H1 (cell line): ENCODE data around the gene TSR3. TPM values are rescaled to one million over a fixed set of nuclear protein-coding genes. Genes with fewer than 3 reads are reported as not detected.

ENCODE experiments used
- CTCF ChIA-PET: fragments of 300-600 bp; sonication (Branson Sonifier 250); formaldehyde crosslinking; loops from one replicate; lab custom pipeline; 2021; ENCODE audit not compliant: partially characterized antibody; lab: Charles Lee
- POLR2A ChIA-PET: fragments of 300-600 bp; sonication (Branson Sonifier 250); formaldehyde crosslinking; loops from one replicate; lab custom pipeline; 2021; ENCODE audit warnings: inconsistent platforms; ENCODE audit not compliant: partially characterized antibody; lab: Charles Lee
- DNase-seq, 2 experiments: peaks; one replicate each; pipeline versions ENCODE4 v3.0.0 to v3.0.0-alpha.2; 2010 to 2022; ENCODE audit warnings: low spot score in 2 of 2, low read depth in 1 of 2, mixed read lengths in 1 of 2
- FAIRE-seq: peaks from 2 replicates; lab custom pipeline; 2011; peaks lifted over from hg19 to GRCh38; lab: Jason Lieb, UNC
- H2AFZ ChIP-seq: 2 replicates; pipeline ENCODE4 v1.8.1; 2012; ENCODE audit warnings: low read length, inconsistent platforms
- H2AK5ac ChIP-seq: 2 replicates; pipeline ENCODE4 v1.6.1; 2013; ENCODE audit warnings: low read depth, low read length
- H2BK120ac ChIP-seq: replicated peaks from 2 replicates; pipeline ENCODE3; 2013; ENCODE audit warnings: low read depth, low read length, inconsistent platforms
- H2BK12ac ChIP-seq: 2 replicates; pipeline ENCODE4 v1.6.1; 2013; ENCODE audit warnings: low read depth, low read length
- H2BK15ac ChIP-seq: 2 replicates; pipeline ENCODE4 v1.6.1; 2013; ENCODE audit warnings: low read length
- H2BK20ac ChIP-seq: 2 replicates; pipeline ENCODE4 v1.6.1; 2013; ENCODE audit warnings: low read length
- H2BK5ac ChIP-seq: 2 replicates; pipeline ENCODE4 v1.6.1; 2013; ENCODE audit warnings: low read depth, low read length
- H3K14ac ChIP-seq: 2 replicates; pipeline ENCODE4 v1.6.1; 2013; ENCODE audit warnings: inconsistent platforms; ENCODE audit not compliant: insufficient read length
- H3K18ac ChIP-seq: 2 replicates; pipeline ENCODE4 v1.6.1; 2013; ENCODE audit warnings: low read length; ENCODE audit errors: extremely low read depth
- H3K23ac ChIP-seq: 2 replicates; pipeline ENCODE4 v1.6.1; 2013; ENCODE audit warnings: inconsistent platforms; ENCODE audit not compliant: insufficient read length
- H3K23me2 ChIP-seq: 2 replicates; pipeline ENCODE4 v1.6.1; 2013; ENCODE audit warnings: low read depth, low read length
- H3K27ac ChIP-seq: 2 replicates; pipeline ENCODE4 v1.6.1; 2011; ENCODE audit warnings: low read depth, low read length, inconsistent platforms
- H3K27me3 ChIP-seq, 4 experiments: replicated peaks in 1 of 4; 1 replicate in 1 of 4; 2 replicates in 3 of 4; pipeline versions ENCODE4 v1.6.1 to v1.8.1; 2011 to 2013; ENCODE audit warnings: low read length in 3 of 4, mild to moderate bottlenecking in 3 of 4, inconsistent platforms in 2 of 4, mixed read lengths in 2 of 4, moderate library complexity in 1 of 4; ENCODE audit not compliant: control insufficient read depth in 3 of 4, insufficient read depth in 3 of 4; ENCODE audit errors: extremely low read depth in 1 of 4
- H3K36me3 ChIP-seq, 4 experiments: 2 replicates each; pipeline versions ENCODE4 v1.6.1 to v1.8.1; 2011 to 2013; ENCODE audit warnings: mild to moderate bottlenecking in 4 of 4, low read length in 3 of 4, moderate library complexity in 2 of 4, control low read depth in 1 of 4, inconsistent platforms in 1 of 4; ENCODE audit not compliant: insufficient read depth in 4 of 4, control insufficient read depth in 2 of 4
- H3K4ac ChIP-seq: replicated peaks from 2 replicates; pipeline ENCODE3; 2013; ENCODE audit warnings: low read length, low read depth, mixed read lengths, inconsistent platforms; ENCODE audit not compliant: insufficient read length
- H3K4me1 ChIP-seq, 4 experiments: replicated peaks in 1 of 4; 1 replicate in 1 of 4; 2 replicates in 3 of 4; pipeline versions ENCODE4 v1.6.1 to v1.8.1; 2011 to 2013; ENCODE audit warnings: low read length in 3 of 4, inconsistent platforms in 2 of 4, mixed read lengths in 1 of 4; ENCODE audit not compliant: insufficient read depth in 4 of 4, control insufficient read depth in 3 of 4
- H3K4me2 ChIP-seq, 2 experiments: 2 replicates each; pipeline versions ENCODE4 v1.6.1 to v1.8.1; 2011 to 2013; ENCODE audit warnings: low read depth in 2 of 2, low read length in 2 of 2, control low read depth in 1 of 2, inconsistent platforms in 1 of 2, mild to moderate bottlenecking in 1 of 2; ENCODE audit not compliant: insufficient read depth in 1 of 2
- H3K4me3 ChIP-seq, 4 experiments: fragments of 200-600, 300-600 bp in 1 of 4; sonication (generic), shearing (Covaris generic), sonication (Bioruptor Twin) in 1 of 4; 2 replicates each; pipeline versions ENCODE4 v1.5.1 to v1.8.1; 2011 to 2016; ENCODE audit warnings: low read length in 4 of 4, low read depth in 3 of 4, control low read depth in 2 of 4, inconsistent platforms in 2 of 4, mild to moderate bottlenecking in 2 of 4, mixed read lengths in 1 of 4, moderate library complexity in 1 of 4; ENCODE audit not compliant: insufficient read depth in 2 of 4; ENCODE audit errors: extremely low read depth in 1 of 4
- H3K56ac ChIP-seq: replicated peaks from 2 replicates; pipeline ENCODE3; 2013; ENCODE audit warnings: low read depth, mild to moderate bottlenecking, mixed read lengths, low read length, inconsistent platforms; ENCODE audit not compliant: insufficient read length
- H3K79me1 ChIP-seq: 2 replicates; pipeline ENCODE4 v1.6.1; 2013; ENCODE audit warnings: low read depth, low read length, control low read depth
- H3K79me2 ChIP-seq, 2 experiments: 2 replicates each; pipeline versions ENCODE4 v1.6.1 to v1.8.1; 2012 to 2013; ENCODE audit warnings: low read length in 2 of 2, mild to moderate bottlenecking in 2 of 2, inconsistent platforms in 1 of 2; ENCODE audit not compliant: insufficient read depth in 2 of 2, control insufficient read depth in 1 of 2
- H3K9ac ChIP-seq, 4 experiments: replicated peaks in 1 of 4; 1 replicate in 1 of 4; 2 replicates in 3 of 4; pipeline versions ENCODE4 v1.6.1 to v1.8.1; 2011 to 2013; ENCODE audit warnings: low read depth in 3 of 4, low read length in 3 of 4, control low read depth in 2 of 4, mild to moderate bottlenecking in 2 of 4, moderate library complexity in 2 of 4, inconsistent platforms in 1 of 4; ENCODE audit errors: extremely low read depth in 1 of 4
- H3K9me3 ChIP-seq, 2 experiments: 2 replicates each; pipeline versions ENCODE4 v1.6.1 to v1.8.1; 2012 to 2013; ENCODE audit warnings: mild to moderate bottlenecking in 2 of 2, moderate library complexity in 2 of 2, control low read depth in 1 of 2, inconsistent platforms in 1 of 2, low read depth in 1 of 2, low read length in 1 of 2, mixed read lengths in 1 of 2; ENCODE audit not compliant: insufficient read depth in 2 of 2
- H4K20me1 ChIP-seq, 2 experiments: replicated peaks in 1 of 2; 2 replicates each; pipeline versions ENCODE3 to v1.8.1; 2011 to 2013; ENCODE audit warnings: inconsistent platforms in 2 of 2, low read length in 2 of 2, mild to moderate bottlenecking in 1 of 2; ENCODE audit not compliant: insufficient read depth in 2 of 2, control insufficient read depth in 1 of 2
- H4K5ac ChIP-seq: 2 replicates; pipeline ENCODE4 v1.6.1; 2013; ENCODE audit warnings: low read length, low read depth, mixed read lengths, inconsistent platforms; ENCODE audit not compliant: insufficient read length
- H4K8ac ChIP-seq: 2 replicates; pipeline ENCODE4 v1.8.0; 2013; ENCODE audit warnings: mild to moderate bottlenecking, moderate library complexity, low read length, inconsistent platforms; ENCODE audit not compliant: insufficient read depth; ENCODE audit errors: extremely low read depth
- H4K91ac ChIP-seq: replicated peaks from 2 replicates; pipeline ENCODE3; 2013; ENCODE audit warnings: low read length, mixed read lengths, inconsistent platforms; ENCODE audit not compliant: insufficient read length
- BCL11A ChIP-seq, 2 experiments: IDR thresholded peaks; one replicate each; pipeline ENCODE4 v1.6.1; 2011; ENCODE audit warnings: low read depth in 2 of 2, low read length in 2 of 2, mild to moderate bottlenecking in 2 of 2
- EP300 ChIP-seq, 2 experiments: IDR thresholded peaks; 1 replicate in 1 of 2; 2 replicates in 1 of 2; pipeline ENCODE4 v1.6.1; 2011 to 2012; ENCODE audit warnings: low read depth in 2 of 2, low read length in 2 of 2, mild to moderate bottlenecking in 2 of 2, borderline replicate concordance in 1 of 2, inconsistent platforms in 1 of 2, moderate library complexity in 1 of 2
- FOSL1 ChIP-seq: IDR thresholded peaks from 2 replicates; pipeline ENCODE4 v1.6.1; 2011; ENCODE audit warnings: mild to moderate bottlenecking, low read depth, low read length, moderate library complexity; ENCODE audit not compliant: insufficient read depth
- GABPA ChIP-seq: IDR thresholded peaks from 2 replicates; pipeline ENCODE4 v1.6.1; 2011; ENCODE audit warnings: mild to moderate bottlenecking, low read length, moderate library complexity, borderline replicate concordance; ENCODE audit not compliant: insufficient read depth
- HDAC6 ChIP-seq: IDR thresholded peaks from one replicate; pipeline ENCODE4 v1.7.1; 2012; ENCODE audit warnings: low read depth, mild to moderate bottlenecking, inconsistent platforms, low read length, moderate library complexity
- JUN ChIP-seq: IDR thresholded peaks from 2 replicates; pipeline ENCODE4 v1.6.1; 2011; ENCODE audit warnings: low read depth, mild to moderate bottlenecking, improper control_type of control experiment, low read length
- JUND ChIP-seq: IDR thresholded peaks from 2 replicates; pipeline ENCODE4 v1.6.1; 2011; ENCODE audit warnings: mild to moderate bottlenecking, improper control_type of control experiment, low read length
- KDM5A ChIP-seq: fragments of 200-600 bp; IDR thresholded peaks from 2 replicates; pipeline ENCODE4 v1.7.1; 2012; ENCODE audit warnings: mild to moderate bottlenecking, low read length, inconsistent platforms, mixed read lengths
- POU5F1 ChIP-seq: IDR thresholded peaks from 2 replicates; pipeline ENCODE4 v1.6.1; 2011; ENCODE audit warnings: low read depth, mild to moderate bottlenecking, low read length, moderate library complexity
- SP4 ChIP-seq: IDR thresholded peaks from 2 replicates; pipeline ENCODE4 v1.6.1; 2012; ENCODE audit warnings: low read length, inconsistent platforms
- SRF ChIP-seq: IDR thresholded peaks from 2 replicates; pipeline ENCODE4 v1.6.1; 2011; ENCODE audit warnings: mild to moderate bottlenecking, low read depth, low read length, moderate library complexity
- ZNF274 ChIP-seq: IDR thresholded peaks from 2 replicates; pipeline ENCODE4 v1.7.0; 2012; ENCODE audit warnings: low read length, borderline replicate concordance; ENCODE audit errors: extremely low read depth
- WGBS, 2 experiments: shearing (Covaris generic) in 1 of 2; methylation state at CpG; one replicate each; pipeline versions ENCODE4 v1.1.6 to v1.1.7; 2013 to 2015; ENCODE audit warnings: low lambda C conversion rate in 2 of 2, mixed read lengths in 2 of 2, inconsistent platforms in 1 of 2, low coverage in 1 of 2, missing lambda C conversion rate in 1 of 2; ENCODE audit not compliant: insufficient replicate concordance in 2 of 2, insufficient coverage in 1 of 2, insufficient read length in 1 of 2; ENCODE audit errors: extremely low coverage in 1 of 2, missing lambda C conversion rate in 1 of 2; 5-methylcytosine and 5-hydroxymethylcytosine counted together
- polyA plus RNA-seq, 7 experiments: library from polyadenylated mRNA; depleted of rRNA in 3 of 7; stranded (reverse) in 5 of 7; unstranded in 2 of 7; fragments of >200 nt in 5 of 7; fragments of 200-250 nt in 2 of 7; gene quantifications; 1 replicate in 5 of 7; 2 replicates in 1 of 7; 4 replicates in 1 of 7; pipeline versions ENCODE4 v1.2.1 to v1.2.3, GENCODE V29; 2011 to 2013; ENCODE audit warnings: missing spikeins in 2 of 7, mixed read lengths in 2 of 7
- total RNA-seq: library from RNA; stranded (reverse); fragmentation: NEBNext Ultra II Directional; extraction: Animal tissue kit (Norgen Biotek cat#: 25700); gene quantifications from 2 replicates; pipeline ENCODE4 v1.2.1, GENCODE V29; 2021
- TF ChIP-seq, protein P1 (sequence below): IDR thresholded peaks from 2 replicates; pipeline ENCODE4 v1.6.1; 2012; ENCODE audit warnings: low read length, inconsistent platforms

Gene TSR3
- total and polyA plus RNA-seq, 2 of the 8 experiments (the other 6 are each of a cell fraction or from before 2014, with no cell fraction given): 43.1 to 52.3 TPM

DNA sequence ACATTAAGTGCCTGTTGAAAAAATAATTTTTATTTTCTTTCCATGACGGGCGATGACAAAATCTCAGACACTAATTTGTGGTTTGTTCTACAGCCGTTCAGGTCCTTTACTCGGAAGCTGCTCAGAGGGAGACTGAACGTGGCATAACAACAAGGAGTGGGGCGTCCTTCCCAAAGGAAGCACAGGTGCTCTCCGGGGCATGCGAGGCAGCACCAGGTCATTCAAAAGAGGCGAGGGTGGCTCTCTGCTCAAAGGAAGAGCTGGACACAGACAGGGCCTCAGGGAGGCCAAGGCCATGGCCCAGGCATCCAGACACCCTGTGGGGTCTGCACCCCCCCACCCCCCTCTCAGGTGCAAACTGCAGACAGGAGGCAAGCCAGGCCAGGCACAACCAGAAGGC is 46.7 kb upstream of the TSR3 start:
- no peak overlapping the region for H3K56ac ChIP-seq
- H3K79me1 ChIP-seq: no peaks in the 10 kb centered on the region
- H2BK120ac ChIP-seq: no peak overlapping the region
- FAIRE-seq: no peak
- no peak overlapping the region for H2AFZ ChIP-seq
- no peak overlapping the region for H4K8ac ChIP-seq
- WGBS, 2 experiments: 92% methylated on average over 9 of the region's 9 CpGs; no CpG with 5 or more reads in 1 of the 2 experiments
- no peak overlapping the region for H3K18ac ChIP-seq
- no peak overlapping the region for H4K91ac ChIP-seq
- H4K20me1 ChIP-seq: peaks cover 0 to 5% of the 10 kb centered on the region in 2 experiments
- no peak for TF ChIP-seq JUND
- TF ChIP-seq POU5F1: no peak
- TF ChIP-seq FOSL1: no peak
- no peak for TF ChIP-seq SP4
- no peak for TF ChIP-seq EP300 (IDR thresholded peaks at IDR 0.05; ENCODE audit: borderline replicate concordance in 1 of 2, low read depth in 2 of 2, low read length in 2 of 2)
- no peak for TF ChIP-seq HDAC6
- no peak for TF ChIP-seq BCL11A (IDR thresholded peaks at IDR 0.05; ENCODE audit: low read depth in 2 of 2, low read length in 2 of 2)
- no peak for TF ChIP-seq SRF
- TF ChIP-seq KDM5A: no peak
- TF ChIP-seq, protein P1, sequence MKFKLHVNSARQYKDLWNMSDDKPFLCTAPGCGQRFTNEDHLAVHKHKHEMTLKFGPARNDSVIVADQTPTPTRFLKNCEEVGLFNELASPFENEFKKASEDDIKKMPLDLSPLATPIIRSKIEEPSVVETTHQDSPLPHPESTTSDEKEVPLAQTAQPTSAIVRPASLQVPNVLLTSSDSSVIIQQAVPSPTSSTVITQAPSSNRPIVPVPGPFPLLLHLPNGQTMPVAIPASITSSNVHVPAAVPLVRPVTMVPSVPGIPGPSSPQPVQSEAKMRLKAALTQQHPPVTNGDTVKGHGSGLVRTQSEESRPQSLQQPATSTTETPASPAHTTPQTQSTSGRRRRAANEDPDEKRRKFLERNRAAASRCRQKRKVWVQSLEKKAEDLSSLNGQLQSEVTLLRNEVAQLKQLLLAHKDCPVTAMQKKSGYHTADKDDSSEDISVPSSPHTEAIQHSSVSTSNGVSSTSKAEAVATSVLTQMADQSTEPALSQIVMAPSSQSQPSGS: no peak
- no peak for TF ChIP-seq JUN
- TF ChIP-seq ZNF274: no peak
- TF ChIP-seq GABPA: no peak
- H2BK5ac ChIP-seq: no peak overlapping the region
- no peaks in the 10 kb centered on the region for H3K27me3 ChIP-seq
- no peak overlapping the region for H3K4me2 ChIP-seq
- no peak overlapping the region for H3K4me3 ChIP-seq
- no peaks in the 10 kb centered on the region for H3K23me2 ChIP-seq
- no peak overlapping the region for H2BK20ac ChIP-seq
- ChIA-PET POLR2A (interaction anchor here (1.3 kb wide), 1 partner anchor 12 kb away, joined by 3 read pairs; no protein-coding TSS in a partner anchor), CTCF (interaction anchor here (1.3 kb wide), 1 partner anchor 35 kb away, joined by 4 read pairs; no protein-coding TSS in a partner anchor)
- no peak overlapping the region for H3K23ac ChIP-seq
- no peak overlapping the region for H3K27ac ChIP-seq
- no peak overlapping the region for H2BK12ac ChIP-seq
- no peak overlapping the region for H4K5ac ChIP-seq
- no peak overlapping the region for H3K4ac ChIP-seq
- H3K14ac ChIP-seq: no peak overlapping the region
- no peak overlapping the region for H2AK5ac ChIP-seq
- H3K36me3 ChIP-seq: peaks cover 0 to 19% (median 2%) of the 10 kb centered on the region in 4 experiments; a peak in 3 of 8 replicates
- H3K79me2 ChIP-seq: no peaks in the 10 kb centered on the region; a peak in 1 of 4 replicates
- no peak overlapping the region for H2BK15ac ChIP-seq
- H3K9ac ChIP-seq: no peak overlapping the region
- H3K9me3 ChIP-seq: no peaks in the 10 kb centered on the region
- no peak for DNase-seq
- no peaks in the 10 kb centered on the region for H3K4me1 ChIP-seq
